HEK293 (cell line): Measurements from ENCODE around the gene IFT80.

Experiments used
- KLF1 ChIP-seq: fragments of 450-650 bp; formaldehyde crosslinking; IDR thresholded peaks from 2 replicates; pipeline ENCODE4 v1.5.1; 2016; ENCODE audit warnings: missing biosample characterization, missing genetic modification characterization
- SALL2 ChIP-seq: fragments of 450-650 bp; formaldehyde crosslinking; IDR thresholded peaks from 2 replicates; pipeline ENCODE4 v1.5.0; 2017; ENCODE audit warnings: missing biosample characterization, mild to moderate bottlenecking, missing genetic modification characterization, borderline replicate concordance
- YY2 ChIP-seq: fragments of 450-650 bp; formaldehyde crosslinking; IDR thresholded peaks from 2 replicates; pipeline ENCODE4 v1.5.1; 2016; ENCODE audit warnings: missing biosample characterization, missing genetic modification characterization
- ZNF664 ChIP-seq: fragments of 450-650 bp; formaldehyde crosslinking; IDR thresholded peaks from 2 replicates; pipeline ENCODE4 v1.5.1; 2016; ENCODE audit warnings: missing biosample characterization, missing genetic modification characterization
- TF ChIP-seq, protein P1 (sequence below): fragments of 450-650 bp; formaldehyde crosslinking; IDR thresholded peaks from 2 replicates; pipeline ENCODE4 v1.5.1; 2017; ENCODE audit warnings: missing biosample characterization, missing genetic modification characterization
- TF ChIP-seq, protein P2 (sequence below): IDR thresholded peaks from 2 replicates; pipeline ENCODE4 v1.6.1; 2011; ENCODE audit warnings: mild to moderate bottlenecking, low read depth, low read length, borderline replicate concordance
- TF ChIP-seq, protein P3 (sequence below): fragments of 450-650 bp; formaldehyde crosslinking; IDR thresholded peaks from 2 replicates; pipeline ENCODE4 v1.5.1; 2016; ENCODE audit warnings: missing biosample characterization, missing genetic modification characterization
- TF ChIP-seq, protein P4 (sequence below): fragments of 450-650 bp; IDR thresholded peaks from 2 replicates; pipeline ENCODE4 v1.5.1; 2018; ENCODE audit warnings: missing biosample characterization, missing genetic modification characterization

DNA sequence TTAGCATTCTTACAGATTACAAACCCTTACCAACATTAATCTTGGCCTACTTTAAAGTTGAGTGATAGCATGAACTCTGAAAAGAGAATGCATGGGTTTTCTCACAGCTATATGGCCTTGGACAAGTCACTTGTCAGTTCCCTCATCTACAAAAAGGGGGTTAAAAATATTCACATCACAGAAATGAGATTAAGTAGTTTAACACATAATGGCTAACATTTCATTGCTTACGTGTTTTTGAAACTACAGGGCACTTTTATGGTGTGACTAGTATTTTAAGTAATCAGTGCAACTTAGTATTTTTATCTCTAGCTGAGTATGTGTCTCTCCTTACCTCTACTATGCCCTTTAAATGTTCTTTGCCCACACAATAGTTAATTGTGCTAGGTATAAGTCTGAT is 36.7 kb upstream of the IFT80 start:
- TF ChIP-seq SALL2 (tag by site-specific recombination): no peak
- TF ChIP-seq, protein P1, sequence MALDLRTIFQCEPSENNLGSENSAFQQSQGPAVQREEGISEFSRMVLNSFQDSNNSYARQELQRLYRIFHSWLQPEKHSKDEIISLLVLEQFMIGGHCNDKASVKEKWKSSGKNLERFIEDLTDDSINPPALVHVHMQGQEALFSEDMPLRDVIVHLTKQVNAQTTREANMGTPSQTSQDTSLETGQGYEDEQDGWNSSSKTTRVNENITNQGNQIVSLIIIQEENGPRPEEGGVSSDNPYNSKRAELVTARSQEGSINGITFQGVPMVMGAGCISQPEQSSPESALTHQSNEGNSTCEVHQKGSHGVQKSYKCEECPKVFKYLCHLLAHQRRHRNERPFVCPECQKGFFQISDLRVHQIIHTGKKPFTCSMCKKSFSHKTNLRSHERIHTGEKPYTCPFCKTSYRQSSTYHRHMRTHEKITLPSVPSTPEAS (tag by site-specific recombination): no peak
- TF ChIP-seq, protein P2, sequence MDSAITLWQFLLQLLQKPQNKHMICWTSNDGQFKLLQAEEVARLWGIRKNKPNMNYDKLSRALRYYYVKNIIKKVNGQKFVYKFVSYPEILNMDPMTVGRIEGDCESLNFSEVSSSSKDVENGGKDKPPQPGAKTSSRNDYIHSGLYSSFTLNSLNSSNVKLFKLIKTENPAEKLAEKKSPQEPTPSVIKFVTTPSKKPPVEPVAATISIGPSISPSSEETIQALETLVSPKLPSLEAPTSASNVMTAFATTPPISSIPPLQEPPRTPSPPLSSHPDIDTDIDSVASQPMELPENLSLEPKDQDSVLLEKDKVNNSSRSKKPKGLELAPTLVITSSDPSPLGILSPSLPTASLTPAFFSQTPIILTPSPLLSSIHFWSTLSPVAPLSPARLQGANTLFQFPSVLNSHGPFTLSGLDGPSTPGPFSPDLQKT: no peak
- TF ChIP-seq, protein P3, sequence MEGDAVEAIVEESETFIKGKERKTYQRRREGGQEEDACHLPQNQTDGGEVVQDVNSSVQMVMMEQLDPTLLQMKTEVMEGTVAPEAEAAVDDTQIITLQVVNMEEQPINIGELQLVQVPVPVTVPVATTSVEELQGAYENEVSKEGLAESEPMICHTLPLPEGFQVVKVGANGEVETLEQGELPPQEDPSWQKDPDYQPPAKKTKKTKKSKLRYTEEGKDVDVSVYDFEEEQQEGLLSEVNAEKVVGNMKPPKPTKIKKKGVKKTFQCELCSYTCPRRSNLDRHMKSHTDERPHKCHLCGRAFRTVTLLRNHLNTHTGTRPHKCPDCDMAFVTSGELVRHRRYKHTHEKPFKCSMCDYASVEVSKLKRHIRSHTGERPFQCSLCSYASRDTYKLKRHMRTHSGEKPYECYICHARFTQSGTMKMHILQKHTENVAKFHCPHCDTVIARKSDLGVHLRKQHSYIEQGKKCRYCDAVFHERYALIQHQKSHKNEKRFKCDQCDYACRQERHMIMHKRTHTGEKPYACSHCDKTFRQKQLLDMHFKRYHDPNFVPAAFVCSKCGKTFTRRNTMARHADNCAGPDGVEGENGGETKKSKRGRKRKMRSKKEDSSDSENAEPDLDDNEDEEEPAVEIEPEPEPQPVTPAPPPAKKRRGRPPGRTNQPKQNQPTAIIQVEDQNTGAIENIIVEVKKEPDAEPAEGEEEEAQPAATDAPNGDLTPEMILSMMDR (tag by site-specific recombination): no peak
- TF ChIP-seq YY2 (tag by site-specific recombination): no peak
- TF ChIP-seq KLF1: no peak
- TF ChIP-seq, protein P4, sequence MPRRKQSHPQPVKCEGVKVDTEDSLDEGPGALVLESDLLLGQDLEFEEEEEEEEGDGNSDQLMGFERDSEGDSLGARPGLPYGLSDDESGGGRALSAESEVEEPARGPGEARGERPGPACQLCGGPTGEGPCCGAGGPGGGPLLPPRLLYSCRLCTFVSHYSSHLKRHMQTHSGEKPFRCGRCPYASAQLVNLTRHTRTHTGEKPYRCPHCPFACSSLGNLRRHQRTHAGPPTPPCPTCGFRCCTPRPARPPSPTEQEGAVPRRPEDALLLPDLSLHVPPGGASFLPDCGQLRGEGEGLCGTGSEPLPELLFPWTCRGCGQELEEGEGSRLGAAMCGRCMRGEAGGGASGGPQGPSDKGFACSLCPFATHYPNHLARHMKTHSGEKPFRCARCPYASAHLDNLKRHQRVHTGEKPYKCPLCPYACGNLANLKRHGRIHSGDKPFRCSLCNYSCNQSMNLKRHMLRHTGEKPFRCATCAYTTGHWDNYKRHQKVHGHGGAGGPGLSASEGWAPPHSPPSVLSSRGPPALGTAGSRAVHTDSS (tag by site-specific recombination): no peak
- TF ChIP-seq ZNF664 (tag by site-specific recombination): no peak
